IMR-90 (cell line): ENCODE measurements around the gene PYCR2. TPM values are rescaled to one million over a fixed set of nuclear protein-coding genes. Genes with fewer than 3 reads are reported as not detected.

Experiments used
- ATAC-seq: fragments of 200-7000 bp; cut with Tn5 transposase; 2 replicates; pipeline ENCODE4 v1.9.1; 2020; ENCODE audit warnings: low read depth, mild to moderate bottlenecking, moderate library complexity
- BruUV-seq: library from RNA; stranded (reverse); fragments of 400-500 nt; replicated peaks from 2 replicates; lab custom pipeline; 2021; lab: Mats Ljungman, UMichigan
- CTCF ChIA-PET: fragments of 300-600 bp; formaldehyde crosslinking; extraction: SDS; loops from one replicate; lab custom pipeline; 2021; ENCODE audit warnings: antibody characterized with exemption; lab: Yijun Ruan, JAX
- POLR2A ChIA-PET: fragments of 300-600 bp; sonication (Branson Sonifier 250); formaldehyde crosslinking; loops from one replicate; lab custom pipeline; 2022; ENCODE audit warnings: antibody characterized with exemption; ENCODE audit not compliant: unreplicated experiment; lab: Charles Lee
- DNase-seq: peaks from one replicate; pipeline ENCODE4 v3.0.0; 2013
- H2AFZ ChIP-seq: replicated peaks from 2 replicates; pipeline ENCODE3; 2013; ENCODE audit warnings: low read length, mild to moderate bottlenecking; ENCODE audit not compliant: poor library complexity
- H2AK5ac ChIP-seq: 2 replicates; pipeline ENCODE4 v1.6.1; 2013; ENCODE audit warnings: low read depth, low read length, inconsistent platforms
- H2AK9ac ChIP-seq: replicated peaks from 2 replicates; pipeline ENCODE3; 2013; ENCODE audit warnings: mild to moderate bottlenecking, low read depth, low read length, moderate library complexity; ENCODE audit not compliant: poor library complexity
- H2BK120ac ChIP-seq: 2 replicates; pipeline ENCODE4 v1.6.1; 2013; ENCODE audit warnings: low read depth, low read length, inconsistent platforms
- H2BK15ac ChIP-seq: 3 replicates; pipeline ENCODE4 v1.6.1; 2013; ENCODE audit warnings: low read depth, low read length, inconsistent platforms
- H2BK20ac ChIP-seq: 2 replicates; pipeline ENCODE4 v1.6.1; 2013; ENCODE audit warnings: low read depth, mild to moderate bottlenecking, inconsistent platforms, low read length, moderate library complexity
- H2BK5ac ChIP-seq: 2 replicates; pipeline ENCODE4 v1.6.1; 2013; ENCODE audit warnings: mild to moderate bottlenecking, low read depth, low read length, inconsistent platforms; ENCODE audit not compliant: poor library complexity, severe bottlenecking
- H3K14ac ChIP-seq: replicated peaks from 2 replicates; pipeline ENCODE4 v1.6.1; 2013; ENCODE audit warnings: low read depth, low read length, inconsistent platforms
- H3K18ac ChIP-seq: 2 replicates; pipeline ENCODE4 v1.6.1; 2013; ENCODE audit warnings: low read depth, low read length, control low read depth
- H3K23ac ChIP-seq: 2 replicates; pipeline ENCODE4 v1.6.1; 2013; ENCODE audit warnings: low read depth, low read length, inconsistent platforms
- H3K27ac ChIP-seq: 2 replicates; pipeline ENCODE4 v1.5.1; 2013; ENCODE audit warnings: mild to moderate bottlenecking, control low read depth, low read length; ENCODE audit not compliant: insufficient read depth
- H3K27me3 ChIP-seq: 2 replicates; pipeline ENCODE4 v1.6.1; 2013; ENCODE audit warnings: low read length; ENCODE audit not compliant: control insufficient read depth, insufficient read depth
- H3K36me3 ChIP-seq: 2 replicates; pipeline ENCODE4 v1.6.1; 2013; ENCODE audit warnings: low read length, mixed read lengths; ENCODE audit not compliant: control insufficient read depth, insufficient read depth
- H3K4ac ChIP-seq: 2 replicates; pipeline ENCODE4 v1.6.1; 2013; ENCODE audit warnings: low read depth, low read length, inconsistent platforms
- H3K4me1 ChIP-seq: 2 replicates; pipeline ENCODE4 v1.6.1; 2013; ENCODE audit warnings: low read length, mixed read lengths; ENCODE audit not compliant: control insufficient read depth, insufficient read depth
- H3K4me2 ChIP-seq: 2 replicates; pipeline ENCODE4 v1.6.1; 2013; ENCODE audit warnings: low read depth, mild to moderate bottlenecking, control low read depth, low read length, moderate library complexity
- H3K4me3 ChIP-seq: 2 replicates; pipeline ENCODE4 v1.5.1; 2013; ENCODE audit warnings: low read depth, mild to moderate bottlenecking, control low read depth, low read length, moderate library complexity; ENCODE audit not compliant: insufficient read depth
- H3K56ac ChIP-seq: 2 replicates; pipeline ENCODE4 v1.6.1; 2013; ENCODE audit warnings: low read length, inconsistent platforms; ENCODE audit not compliant: insufficient read depth; ENCODE audit errors: extremely low read depth
- H3K79me1 ChIP-seq, 2 experiments: 2 replicates each; pipeline ENCODE4 v1.6.1; 2013; ENCODE audit warnings: low read length in 2 of 2, inconsistent platforms in 1 of 2, low read depth in 1 of 2
- H3K9ac ChIP-seq: 2 replicates; pipeline ENCODE4 v1.6.1; 2013; ENCODE audit warnings: low read depth, low read length, control low read depth
- H3K9me1 ChIP-seq: 2 replicates; pipeline ENCODE4 v1.6.1; 2013; ENCODE audit warnings: low read length, inconsistent platforms; ENCODE audit not compliant: insufficient read depth
- H3K9me3 ChIP-seq: 2 replicates; pipeline ENCODE4 v1.6.1; 2013; ENCODE audit warnings: low read length; ENCODE audit not compliant: control insufficient read depth, insufficient read depth
- H4K20me1 ChIP-seq: 2 replicates; pipeline ENCODE4 v1.6.1; 2013; ENCODE audit warnings: low read length, inconsistent platforms; ENCODE audit not compliant: insufficient read depth
- H4K5ac ChIP-seq: 2 replicates; pipeline ENCODE4 v1.6.1; 2013; ENCODE audit warnings: mild to moderate bottlenecking, low read depth, low read length, control low read depth
- H4K8ac ChIP-seq, 2 experiments: 2 replicates each; pipeline ENCODE4 v1.6.1; 2013; ENCODE audit warnings: low read depth in 2 of 2, low read length in 2 of 2, control low read depth in 1 of 2, inconsistent platforms in 1 of 2
- H4K91ac ChIP-seq: 2 replicates; pipeline ENCODE4 v1.6.1; 2013; ENCODE audit warnings: low read depth, low read length, inconsistent platforms; ENCODE audit not compliant: insufficient read depth
- BHLHE40 ChIP-seq: fragments of 150-350 bp; IDR thresholded peaks from 2 replicates; pipeline ENCODE4 v1.6.1; 2016; ENCODE audit warnings: mild to moderate bottlenecking, low read depth, low read length
- CHD1 ChIP-seq: IDR thresholded peaks from 2 replicates; pipeline ENCODE4 v1.6.1; 2012; ENCODE audit warnings: low read depth, low read length, improper control_type of control experiment
- FOS ChIP-seq: fragments of 150-350 bp; IDR thresholded peaks from 2 replicates; pipeline ENCODE4 v1.6.1; 2016; ENCODE audit warnings: low read depth, low read length
- MAFK ChIP-seq: IDR thresholded peaks from 2 replicates; pipeline ENCODE4 v1.6.1; 2012; ENCODE audit warnings: low read depth, low read length, improper control_type of control experiment
- MAZ ChIP-seq: IDR thresholded peaks from 2 replicates; pipeline ENCODE4 v1.6.1; 2012; ENCODE audit warnings: low read depth, mild to moderate bottlenecking, low read length, improper control_type of control experiment, moderate library complexity, borderline replicate concordance
- MXI1 ChIP-seq: IDR thresholded peaks from 2 replicates; pipeline ENCODE4 v1.6.1; 2012; ENCODE audit warnings: low read depth, mild to moderate bottlenecking, low read length, moderate library complexity, borderline replicate concordance
- NFE2L2 ChIP-seq: fragments of 150-350 bp; IDR thresholded peaks from 2 replicates; pipeline ENCODE4 v1.6.1; 2016; ENCODE audit warnings: low read depth, mild to moderate bottlenecking, low read length
- POLR2A ChIP-seq: IDR thresholded peaks from 2 replicates; pipeline ENCODE4 v1.6.1; 2012; ENCODE audit warnings: mild to moderate bottlenecking, low read depth, low read length
- RCOR1 ChIP-seq: IDR thresholded peaks from 2 replicates; pipeline ENCODE4 v1.6.1; 2012; ENCODE audit warnings: mild to moderate bottlenecking, low read length, improper control_type of control experiment; ENCODE audit not compliant: insufficient replicate concordance
- WGBS, 2 experiments: methylation state at CpG; one replicate each; pipeline versions ENCODE4 v1.1.5 to v1.1.7; 2013; ENCODE audit warnings: missing lambda C conversion rate in 2 of 2; ENCODE audit not compliant: insufficient read length in 1 of 2; ENCODE audit errors: extremely low coverage in 2 of 2; 5-methylcytosine and 5-hydroxymethylcytosine counted together
- dilution Hi-C: fragments of 300-500 bp; cut with HindIII; formaldehyde crosslinking; loops from one replicate; pipeline ENCODE4 v1.14.3; 2018; ENCODE audit warnings: low sequenced_read_pairs; ENCODE audit not compliant: unreplicated experiment
- in situ Hi-C: fragments of 300-500 bp; cut with MboI; formaldehyde crosslinking; loops from 3 replicates; pipeline ENCODE4 v1.14.3; 2019; ENCODE audit warnings: low sequenced_read_pairs, inconsistent platforms, mixed read lengths
- intact Hi-C: fragments of 100-400 bp; cut with micrococcal nuclease; formaldehyde crosslinking; loops from 2 replicates; pipeline ENCODE4 v1.10.0; 2022
- polyA plus RNA-seq, 3 experiments: library from polyadenylated mRNA; depleted of rRNA; stranded (reverse); fragments of >200 nt; gene quantifications; 2 replicates each; pipeline ENCODE4 v1.2.3, GENCODE V29; 2012; ENCODE audit warnings: low replicate concordance in 1 of 3
- total RNA-seq: library from RNA; depleted of rRNA; stranded (reverse); fragments of >200 nt; gene quantifications from 2 replicates; pipeline ENCODE4 v1.2.3, GENCODE V29; 2012
- TF ChIP-seq, protein P1 (sequence below): fragments of 150-350 bp; IDR thresholded peaks from 2 replicates; pipeline ENCODE4 v1.6.1; 2016; ENCODE audit warnings: low read depth, mild to moderate bottlenecking, low read length, moderate library complexity, borderline replicate concordance
- TF ChIP-seq, protein P2 (sequence below): fragments of 150-350 bp; IDR thresholded peaks from 2 replicates; pipeline ENCODE4 v1.6.1; 2017; ENCODE audit warnings: mild to moderate bottlenecking, antibody characterized with exemption, low read length, low read depth
- TF ChIP-seq, protein P3 (sequence below): conservative IDR thresholded peaks from 2 replicates; pipeline ENCODE4 v1.5.1; 2012; ENCODE audit warnings: mild to moderate bottlenecking, low read depth, low read length, improper control_type of control experiment

The PYCR2 gene
- total and polyA plus RNA-seq, 2 of the 4 experiments (the other 2 are of a cell fraction), result 34.4 to 68.1 TPM

DNA sequence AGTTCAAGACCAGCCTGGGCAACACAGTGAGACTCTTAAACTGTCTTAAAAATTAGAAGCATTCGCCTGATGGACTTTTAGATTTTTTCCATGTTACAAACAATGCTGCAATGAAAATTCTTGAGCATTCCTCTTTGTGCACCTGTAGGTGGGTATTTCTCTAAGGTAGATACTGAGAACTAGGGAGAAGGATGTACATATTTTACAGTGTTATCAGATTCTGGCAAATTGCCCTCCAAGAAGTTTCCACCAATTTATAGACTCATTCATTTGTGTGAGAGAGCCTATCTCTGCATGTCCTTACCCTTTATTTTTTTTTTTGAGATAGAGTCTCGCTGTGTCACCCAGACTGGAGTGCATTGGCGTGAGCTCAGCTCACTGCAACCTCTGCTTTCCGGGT is 29.3 kb upstream of the PYCR2 start:
- no peak for DNase-seq
- ChIA-PET CTCF (interaction anchor here (0.7 to 1.2 kb wide), 2 partner anchors 10 to 479 kb away, joined by 3 read pairs; no protein-coding TSS in a partner anchor), POLR2A (no interaction called here)
- H3K27me3 ChIP-seq, result peaks cover 29% of the 10 kb centered on the region
- H3K4me2 ChIP-seq, result no peak overlapping the region
- 76% methylated on average over 2 of the region's 4 CpGs; no CpG with 5 or more reads in 1 of the 2 experiments for WGBS, 2 experiments
- no peaks in the 10 kb centered on the region for H3K9me3 ChIP-seq
- H3K9ac ChIP-seq, result no peak overlapping the region
- no peak overlapping the region for H4K8ac ChIP-seq
- no peak overlapping the region for H3K56ac ChIP-seq
- no peak overlapping the region for H2AFZ ChIP-seq
- ATAC-seq, result no peak
- intact Hi-C loops (no loop called here), dilution Hi-C loops (no loop called here), in situ Hi-C loops (no loop called here)
- H3K23ac ChIP-seq, result no peak overlapping the region
- no peak overlapping the region for H2AK9ac ChIP-seq
- H2BK5ac ChIP-seq, result no peak overlapping the region
- no peak overlapping the region for H4K91ac ChIP-seq
- no peaks in the 10 kb centered on the region for H3K79me1 ChIP-seq
- H3K18ac ChIP-seq, result no peak overlapping the region
- H2BK20ac ChIP-seq, result no peak overlapping the region
- H3K4me1 ChIP-seq, result no peaks in the 10 kb centered on the region
- no peak overlapping the region for H3K4ac ChIP-seq
- no peak overlapping the region for H2BK120ac ChIP-seq
- no peak overlapping the region for H3K4me3 ChIP-seq
- no TSS peak for BruUV-seq
- H4K20me1 ChIP-seq, result no peaks in the 10 kb centered on the region
- no peak overlapping the region for H3K14ac ChIP-seq
- TF ChIP-seq CHD1, result no peak
- TF ChIP-seq NFE2L2, result no peak
- TF ChIP-seq BHLHE40, result no peak
- TF ChIP-seq MAFK, result no peak
- TF ChIP-seq, protein P1, sequence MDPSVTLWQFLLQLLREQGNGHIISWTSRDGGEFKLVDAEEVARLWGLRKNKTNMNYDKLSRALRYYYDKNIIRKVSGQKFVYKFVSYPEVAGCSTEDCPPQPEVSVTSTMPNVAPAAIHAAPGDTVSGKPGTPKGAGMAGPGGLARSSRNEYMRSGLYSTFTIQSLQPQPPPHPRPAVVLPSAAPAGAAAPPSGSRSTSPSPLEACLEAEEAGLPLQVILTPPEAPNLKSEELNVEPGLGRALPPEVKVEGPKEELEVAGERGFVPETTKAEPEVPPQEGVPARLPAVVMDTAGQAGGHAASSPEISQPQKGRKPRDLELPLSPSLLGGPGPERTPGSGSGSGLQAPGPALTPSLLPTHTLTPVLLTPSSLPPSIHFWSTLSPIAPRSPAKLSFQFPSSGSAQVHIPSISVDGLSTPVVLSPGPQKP, result no peak
- TF ChIP-seq POLR2A, result no peak
- TF ChIP-seq, protein P2, sequence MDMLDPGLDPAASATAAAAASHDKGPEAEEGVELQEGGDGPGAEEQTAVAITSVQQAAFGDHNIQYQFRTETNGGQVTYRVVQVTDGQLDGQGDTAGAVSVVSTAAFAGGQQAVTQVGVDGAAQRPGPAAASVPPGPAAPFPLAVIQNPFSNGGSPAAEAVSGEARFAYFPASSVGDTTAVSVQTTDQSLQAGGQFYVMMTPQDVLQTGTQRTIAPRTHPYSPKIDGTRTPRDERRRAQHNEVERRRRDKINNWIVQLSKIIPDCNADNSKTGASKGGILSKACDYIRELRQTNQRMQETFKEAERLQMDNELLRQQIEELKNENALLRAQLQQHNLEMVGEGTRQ, result no peak
- no peak for TF ChIP-seq MAZ
- no peak for TF ChIP-seq MXI1
- TF ChIP-seq FOS, result no peak
- no peak for TF ChIP-seq RCOR1
- TF ChIP-seq, protein P3, sequence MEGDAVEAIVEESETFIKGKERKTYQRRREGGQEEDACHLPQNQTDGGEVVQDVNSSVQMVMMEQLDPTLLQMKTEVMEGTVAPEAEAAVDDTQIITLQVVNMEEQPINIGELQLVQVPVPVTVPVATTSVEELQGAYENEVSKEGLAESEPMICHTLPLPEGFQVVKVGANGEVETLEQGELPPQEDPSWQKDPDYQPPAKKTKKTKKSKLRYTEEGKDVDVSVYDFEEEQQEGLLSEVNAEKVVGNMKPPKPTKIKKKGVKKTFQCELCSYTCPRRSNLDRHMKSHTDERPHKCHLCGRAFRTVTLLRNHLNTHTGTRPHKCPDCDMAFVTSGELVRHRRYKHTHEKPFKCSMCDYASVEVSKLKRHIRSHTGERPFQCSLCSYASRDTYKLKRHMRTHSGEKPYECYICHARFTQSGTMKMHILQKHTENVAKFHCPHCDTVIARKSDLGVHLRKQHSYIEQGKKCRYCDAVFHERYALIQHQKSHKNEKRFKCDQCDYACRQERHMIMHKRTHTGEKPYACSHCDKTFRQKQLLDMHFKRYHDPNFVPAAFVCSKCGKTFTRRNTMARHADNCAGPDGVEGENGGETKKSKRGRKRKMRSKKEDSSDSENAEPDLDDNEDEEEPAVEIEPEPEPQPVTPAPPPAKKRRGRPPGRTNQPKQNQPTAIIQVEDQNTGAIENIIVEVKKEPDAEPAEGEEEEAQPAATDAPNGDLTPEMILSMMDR, result no peak
- H2BK15ac ChIP-seq, result no peak overlapping the region
- no peaks in the 10 kb centered on the region; the same call in 1 of the 2 replicates for H3K9me1 ChIP-seq
- H2AK5ac ChIP-seq, result no peak overlapping the region
- H4K5ac ChIP-seq, result no peak overlapping the region
- H3K36me3 ChIP-seq, result no peaks in the 10 kb centered on the region
- H3K27ac ChIP-seq, result no peak overlapping the region
